Measurements from ENCODE around the gene KLHL22. TPM values are rescaled to one million over a fixed set of nuclear protein-coding genes. Genes with fewer than 3 reads are reported as not detected.
A peak's percentile ranks its signal among the peaks of the same experiment; 100 is the strongest.
"Not testable (repeated sequence)": the region's sequence is repeated elsewhere in the genome, so short reads cannot be mapped to it uniquely, and the experiment has no call there.

The KLHL22 gene
- total RNA-seq, 2 experiments from 2014 or later, result 27.5 to 31.7 TPM

- ATAC-seq, result peak; percentile 95
- peak within 1 kb of the TSS; percentile 81 for H3K4me3 Mint-ChIP-seq
- CTCF ChIA-PET, result interaction anchor here (0.9 to 3.1 kb wide), 4 partner anchors 10 to 118 kb away, joined by 3 to 14 read pairs (median 6); partner anchors contain the start of gene DGCR6L
- peaks cover 4% of the 10 kb centered on the region for H3K36me3 Mint-ChIP-seq
- peak within 1 kb of the TSS; percentile 91 for H3K27ac Mint-ChIP-seq
- peaks cover 22% of the 10 kb centered on the region for H3K4me1 Mint-ChIP-seq
- peak; percentile 90 for DNase-seq
- H3K27me3 Mint-ChIP-seq, result no peaks in the 10 kb centered on the region
- no peaks in the 10 kb centered on the region for H3K9me3 Mint-ChIP-seq (ENCODE audit: low read depth)
Measured at GRCh38 chr22:20393705-20394476, 101.7 kb downstream of the KLHL22 start, which contains the start of gene ZNF74. ZNF74 (plus strand) TSS chr22:20394151; CDS start chr22:20394629, 478 bp downstream.

GRCh38 chr22:20392983-20393704, 102.5 kb downstream of the KLHL22 start:
- peak overlapping the region; percentile 91 for H3K27ac Mint-ChIP-seq
- DNase-seq (no peak), ATAC-seq (no peak)
- H3K4me1 Mint-ChIP-seq, result peaks cover 22% of the 10 kb centered on the region
- H3K36me3 Mint-ChIP-seq, result peaks cover 4% of the 10 kb centered on the region
- H3K9me3 Mint-ChIP-seq (ENCODE audit: low read depth), result no peaks in the 10 kb centered on the region
- H3K27me3 Mint-ChIP-seq, result no peaks in the 10 kb centered on the region
- H3K4me3 Mint-ChIP-seq, result peak overlapping the region; percentile 81
- CTCF ChIA-PET, result interaction anchor here (1.1 to 2.7 kb wide), 3 partner anchors 25 to 119 kb away, joined by 4 to 14 read pairs (median 6); no protein-coding TSS in a partner anchor

- ATAC-seq; H3K4me3 Mint-ChIP-seq; H3K27me3 Mint-ChIP-seq; DNase-seq; H3K36me3 Mint-ChIP-seq; H3K27ac Mint-ChIP-seq; H3K9me3 Mint-ChIP-seq (ENCODE audit: low read depth): not testable (repeated sequence)
- CTCF ChIA-PET, result interaction anchor here (1.0 to 1.2 kb wide), 2 partner anchors 26 to 64 kb away, joined by 3 to 6 read pairs; no protein-coding TSS in a partner anchor
- peaks cover 22% of the 10 kb centered on the region for H3K4me1 Mint-ChIP-seq
Measured at GRCh38 chr22:20392365-20392881, 103.2 kb downstream of the KLHL22 start.

Other genes starting within 250 kb of the KLHL22 start
- gene RTN4R, start 227.5 kb downstream of the KLHL22 start, total RNA-seq, result 1 to 10 TPM; 1.4 to 2.5 TPM
- gene DGCR6L, start 175.7 kb downstream of the KLHL22 start, total RNA-seq, result 10 to 100 TPM; 45.0 to 46.6 TPM
- 10 to 100 TPM in 1 of 2 experiments, 1 to 10 TPM in 1; 10.0 to 10.9 TPM for gene ZNF74, start 101.6 kb downstream of the KLHL22 start, total RNA-seq
- gene SCARF2, start 58.0 kb downstream of the KLHL22 start, total RNA-seq, result 1 to 10 TPM in 1 of 2 experiments, under 1 TPM in 1; 0.54 to 1.1 TPM
- gene MED15, start 11.8 kb upstream of the KLHL22 start, total RNA-seq, result 100 to 1,000 TPM; 145 to 179 TPM

Measured in activated CD8-positive, alpha-beta memory T cell treated with anti-CD3 and anti-CD28 coated beads, Interleukin-2, amount 10 ng/mL, durations not matched to agents 7 days and 5 days (primary cell).